Left forelimb (tissue), 1 donor: Measurements from ENCODE around the gene SLK.

Source experiments
- DNase-seq: peaks from one replicate; pipeline ENCODE4 v3.0.0-alpha.2; 2018; ENCODE audit warnings: low spot score

Gene SLK

DNA sequence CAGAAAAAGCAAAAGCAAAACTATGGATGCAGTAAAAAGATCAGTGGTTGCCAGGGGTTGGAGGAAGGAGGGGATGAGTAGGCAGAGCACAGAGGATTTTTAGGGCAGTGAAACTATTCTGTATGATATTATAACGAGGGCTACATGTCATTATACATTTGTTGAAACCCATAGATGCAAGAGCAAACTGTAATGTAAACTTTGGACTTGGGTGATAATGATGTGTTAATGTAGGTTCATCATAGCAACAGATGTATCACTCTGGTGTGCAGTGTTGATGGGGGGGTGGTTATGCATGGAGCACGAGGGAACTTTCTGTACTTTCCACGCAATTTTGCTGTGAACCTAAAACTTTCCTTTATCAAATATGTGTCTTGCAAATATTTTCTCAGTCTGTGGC is 23.2 kb downstream of the SLK start:
- no peak for DNase-seq

GRCh38 chr10:103990531-103990930 is 23.6 kb downstream of the SLK start:
- DNase-seq = no peak

DNA sequence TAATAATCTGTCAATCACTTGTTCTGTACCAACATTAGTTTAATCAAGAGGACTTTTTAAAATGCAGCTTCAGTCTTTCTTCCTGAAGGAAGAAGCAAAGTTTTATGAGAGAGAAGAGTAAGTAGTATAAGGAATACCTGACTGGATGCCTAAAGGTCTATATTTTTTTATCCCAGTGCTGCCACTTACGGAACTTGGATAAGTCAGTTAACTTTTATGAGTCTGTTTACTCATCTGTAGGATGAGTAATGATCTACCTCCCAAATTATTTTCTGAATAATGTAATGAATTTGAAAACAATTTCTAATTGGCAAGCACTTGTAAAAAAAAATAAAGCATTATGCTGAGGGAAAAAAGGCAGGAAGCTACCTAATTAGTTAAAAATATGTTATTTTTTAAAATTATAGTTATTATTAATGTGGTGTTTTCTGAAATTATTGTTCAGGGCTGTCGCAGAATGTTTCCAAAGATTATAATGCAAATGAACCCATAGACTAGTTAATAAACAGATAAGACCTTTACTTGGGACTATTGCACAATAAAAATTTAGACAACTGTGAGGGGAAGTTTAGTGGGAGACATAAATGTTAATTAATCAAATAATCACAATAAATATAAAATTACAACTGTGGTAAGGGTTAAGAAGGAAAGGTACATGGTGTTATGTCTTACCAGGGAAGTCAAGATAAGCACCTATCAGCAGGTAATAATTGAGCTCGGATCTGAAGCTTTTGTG is 24.6 kb downstream of the SLK start:
- DNase-seq = no peak

DNA sequence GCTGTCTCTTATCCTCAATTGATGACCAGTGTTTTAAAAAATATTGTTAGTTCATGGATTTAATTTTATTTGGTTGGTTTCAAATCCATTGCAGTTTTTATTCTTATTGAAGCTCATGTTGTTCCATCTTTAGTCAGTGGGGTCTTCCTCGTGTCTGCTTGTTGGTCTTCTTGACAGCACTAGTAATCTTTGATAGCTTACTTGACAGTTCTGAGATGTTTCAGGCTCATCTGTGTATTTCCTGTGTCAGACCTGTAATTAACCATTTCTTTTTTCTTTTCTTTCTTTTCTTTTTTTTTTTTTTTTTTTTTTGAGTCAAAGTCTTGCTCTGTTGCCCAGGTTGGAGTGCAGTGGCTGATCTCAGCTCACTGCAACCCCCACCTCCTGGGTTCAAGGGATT is 28.2 kb downstream of the SLK start:
- DNase-seq = no peak

GRCh38 chr10:103998805-103999204 is 31.9 kb downstream of the SLK start:
- DNase-seq = no peak

GRCh38 chr10:104002911-104003310 is 36.0 kb downstream of the SLK start:
- DNase-seq = no peak

DNA sequence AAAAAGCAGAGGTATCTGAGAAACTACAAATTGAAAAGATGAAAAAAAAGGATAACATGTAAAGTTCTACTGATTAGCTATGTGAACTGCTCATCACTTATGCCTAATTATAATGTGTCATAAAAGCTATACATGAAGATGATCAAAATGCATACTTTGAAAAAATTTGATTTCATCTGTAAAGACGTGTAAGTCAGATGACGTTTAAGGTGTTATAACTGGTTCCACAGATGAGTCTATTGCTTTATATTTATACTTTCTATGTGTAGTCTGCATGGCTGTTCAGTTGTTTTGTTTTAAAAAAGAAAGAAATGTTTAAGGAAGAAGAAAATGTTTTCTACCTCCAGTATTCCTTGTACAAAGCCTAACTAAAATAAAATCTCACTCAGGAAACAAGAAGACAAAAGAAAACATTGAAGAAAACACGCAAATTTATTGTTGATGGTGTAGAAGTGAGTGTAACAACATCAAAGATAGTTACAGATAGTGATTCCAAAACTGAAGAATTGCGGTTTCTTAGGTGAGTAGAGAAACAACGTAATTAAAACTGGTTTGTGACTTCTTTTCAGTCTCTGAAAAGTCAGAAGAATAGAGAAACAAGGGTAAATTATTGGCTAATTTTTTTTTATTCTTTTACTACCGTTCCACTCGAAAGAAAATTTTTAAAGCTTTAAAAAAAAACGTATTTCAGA is 38.4 kb downstream of the SLK start:
- no peak for DNase-seq

DNA sequence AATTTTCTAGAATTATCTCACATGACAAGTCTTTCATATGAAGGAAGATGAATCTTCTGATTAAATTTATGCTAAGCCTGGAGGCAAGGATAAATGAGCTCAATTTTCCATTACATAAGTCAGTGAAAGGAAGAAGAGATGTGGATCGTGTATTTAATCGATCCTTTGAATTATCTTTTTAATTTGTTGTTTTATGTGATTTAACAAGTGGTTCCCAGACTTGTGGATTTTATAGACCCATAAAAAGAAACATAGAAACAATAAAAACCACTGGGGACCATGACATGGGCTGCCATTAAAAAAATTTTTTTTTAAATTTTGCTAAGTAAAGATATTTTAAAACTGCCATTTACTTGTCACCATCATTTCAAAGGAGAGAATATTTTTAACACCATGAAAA is 45.0 kb downstream of the SLK start:
- DNase-seq = no peak

DNA sequence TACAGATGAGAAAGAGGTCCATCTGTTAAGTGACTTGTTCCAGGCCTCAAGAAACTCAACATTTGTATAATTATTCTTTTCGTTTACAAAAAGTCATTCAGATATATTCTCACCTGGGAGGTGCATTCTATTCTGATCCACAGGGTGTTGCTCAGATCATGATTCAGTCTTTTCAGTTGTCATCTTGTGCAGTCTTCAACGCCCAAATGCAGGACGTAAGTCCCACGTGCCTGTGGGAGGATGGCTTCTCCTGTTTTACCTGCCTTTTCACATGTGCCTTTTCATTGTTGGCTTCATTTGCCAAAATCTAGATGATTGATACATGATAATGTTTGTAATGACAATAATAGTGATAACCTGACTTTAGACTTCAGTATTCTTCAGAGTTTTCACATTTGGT is 46.5 kb downstream of the SLK start:
- no peak for DNase-seq

- DNase-seq = no peak
Observed at GRCh38 chr10:104014176-104014575, 47.2 kb downstream of the SLK start.

DNA sequence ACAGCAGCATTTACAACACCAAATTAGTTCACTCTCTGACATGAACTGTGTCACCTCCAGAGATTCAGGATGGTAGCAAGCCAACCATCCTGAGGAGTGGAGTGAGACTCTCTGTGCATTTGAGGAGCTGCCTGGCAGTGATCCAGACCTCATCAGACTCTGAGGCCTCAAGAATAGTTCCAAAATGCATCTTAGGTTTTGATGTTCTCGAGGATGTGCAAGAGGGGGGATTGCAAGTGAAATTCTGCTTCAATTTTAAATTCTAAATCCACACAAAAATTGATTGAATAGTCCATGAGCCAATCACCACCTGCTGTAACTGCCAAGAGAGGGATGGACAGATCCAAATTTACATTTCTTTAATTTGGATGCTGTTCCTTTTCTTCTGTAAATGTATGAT is 49.7 kb downstream of the SLK start:
- DNase-seq = no peak

DNA sequence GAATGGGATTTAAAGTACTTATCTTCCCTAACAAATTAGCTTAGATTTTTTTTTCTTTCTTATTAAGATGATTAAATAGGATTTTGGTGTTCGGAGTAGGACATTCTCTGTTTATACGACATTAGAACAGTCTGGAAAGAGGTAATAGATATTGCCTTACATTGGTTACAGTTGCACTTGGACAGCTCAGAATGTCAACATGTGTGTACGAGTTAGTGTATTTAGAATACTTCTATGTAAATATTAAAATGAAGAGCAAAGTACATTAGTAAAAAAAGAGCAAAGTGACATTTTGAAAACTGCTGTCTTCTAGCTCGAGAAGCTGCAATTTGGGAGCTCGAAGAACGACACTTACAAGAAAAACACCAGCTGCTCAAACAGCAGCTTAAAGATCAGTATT is 51.5 kb downstream of the SLK start:
- no peak for DNase-seq

- DNase-seq = no peak
Observed at GRCh38 chr10:104020020-104020419, 53.1 kb downstream of the SLK start.

DNA sequence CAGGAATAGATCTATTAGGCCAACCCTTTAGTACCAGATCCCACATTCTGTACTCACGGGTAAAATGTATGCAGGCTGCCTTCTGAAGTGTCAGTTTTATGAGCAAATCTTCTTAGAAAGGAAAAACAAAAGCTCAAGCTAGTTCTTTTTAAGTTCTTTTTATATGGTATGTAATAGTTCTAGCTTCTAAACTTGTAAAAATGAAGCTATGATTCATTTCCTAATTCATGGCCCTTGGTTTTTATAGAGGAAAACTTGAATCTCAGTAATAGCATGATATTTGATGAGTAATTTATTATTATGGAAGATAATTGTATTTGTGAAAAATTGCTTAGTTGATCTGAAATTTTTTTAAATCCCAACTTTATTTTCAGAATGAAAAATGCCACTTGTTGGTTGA is 54.3 kb downstream of the SLK start:
- no peak for DNase-seq

GRCh38 chr10:104022026-104022425 is 55.1 kb downstream of the SLK start:
- no peak for DNase-seq

DNA sequence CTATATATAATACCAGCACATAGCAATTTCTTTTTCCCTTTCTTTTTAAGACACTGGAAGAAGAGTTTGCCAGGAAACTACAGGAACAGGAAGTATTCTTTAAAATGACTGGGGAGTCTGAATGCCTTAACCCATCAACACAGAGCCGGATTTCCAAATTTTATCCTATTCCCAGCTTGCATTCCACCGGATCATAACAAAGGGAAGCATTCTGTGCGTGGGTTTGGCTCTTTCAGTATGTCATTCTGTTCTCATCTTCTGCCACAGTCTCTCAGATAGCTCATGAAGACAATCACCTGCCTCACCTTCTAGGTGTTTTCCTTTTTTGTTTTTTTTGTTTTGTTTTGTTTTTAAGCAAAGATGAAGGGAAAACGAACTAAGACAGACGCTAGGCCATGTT is 58.6 kb downstream of the SLK start:
- DNase-seq = no peak

DNA sequence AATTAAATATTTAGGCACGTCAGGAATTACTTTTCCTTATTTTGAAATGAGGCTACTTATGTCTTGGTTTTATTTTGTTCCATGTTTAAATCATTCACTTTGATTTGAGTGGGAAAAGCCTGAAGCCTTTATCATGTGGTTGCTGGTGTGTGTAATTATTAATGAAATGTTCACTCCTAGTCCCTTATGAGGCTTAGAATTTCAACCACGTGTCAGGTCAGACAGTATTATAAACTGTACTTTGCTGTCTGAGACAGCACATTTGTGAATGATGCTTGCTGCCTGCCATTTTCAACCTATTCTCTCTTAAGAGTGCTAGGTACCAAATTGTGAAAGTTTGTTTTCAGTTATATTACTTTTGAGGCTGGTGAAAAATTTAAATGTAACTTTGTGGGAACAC is 59.8 kb downstream of the SLK start:
- DNase-seq = no peak

DNA sequence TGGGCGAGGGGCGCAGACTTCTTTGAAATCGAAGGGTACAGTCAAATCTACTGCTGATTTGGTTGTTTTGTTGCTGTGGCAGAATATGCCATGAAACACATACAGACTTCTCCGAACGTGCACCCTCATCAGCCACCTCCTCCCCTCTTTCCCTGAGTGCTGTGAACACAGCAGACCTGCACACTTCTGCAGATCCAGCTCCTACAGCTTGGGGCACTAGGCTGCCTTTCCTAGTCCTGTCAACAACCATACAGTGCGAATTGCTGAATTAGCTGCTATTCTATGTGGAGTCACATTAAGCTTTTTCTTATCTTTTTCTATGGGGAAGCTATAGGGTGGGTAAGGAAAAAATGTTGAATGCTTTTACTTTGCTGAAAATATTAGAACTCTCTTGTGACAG is 61.2 kb downstream of the SLK start:
- no peak for DNase-seq

GRCh38 chr10:104028823-104029520 is 62.0 kb downstream of the SLK start:
- DNase-seq = no peak

DNA sequence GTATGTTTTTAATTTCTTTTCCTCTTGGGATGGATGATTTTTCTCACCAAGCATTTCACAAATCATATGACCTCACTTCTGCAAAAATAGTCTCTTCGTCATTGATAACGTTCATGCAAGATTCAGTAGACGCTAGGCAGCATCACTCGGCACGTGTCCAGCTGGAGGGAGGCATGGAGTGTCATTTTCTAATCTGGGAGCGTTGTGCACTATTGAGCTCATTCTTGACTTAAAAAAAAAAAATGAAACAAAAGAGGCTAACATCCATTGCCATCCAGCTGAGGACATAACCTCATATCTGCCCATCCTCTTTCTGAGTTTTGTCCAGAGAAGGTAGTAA is 62.6 kb downstream of the SLK start:
- DNase-seq = no peak

DNA sequence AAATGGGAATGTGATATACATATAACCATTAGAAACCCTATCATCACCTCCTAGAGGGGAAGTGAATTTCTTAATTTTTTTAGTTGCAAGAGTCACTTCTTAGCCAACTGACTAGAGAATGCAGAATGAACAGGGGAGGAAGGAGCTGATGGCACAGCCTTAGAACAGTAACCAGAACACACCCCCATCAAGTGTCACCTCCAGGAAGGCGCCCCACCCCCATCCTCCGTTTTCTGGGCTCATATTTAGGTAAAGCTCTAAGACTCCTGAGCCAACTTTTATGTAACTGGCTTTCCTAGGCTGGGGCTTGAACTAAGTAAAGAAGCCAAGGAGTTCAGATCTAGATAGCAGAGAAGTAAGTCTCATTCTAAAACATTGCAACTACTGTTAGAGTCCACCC is 64.7 kb downstream of the SLK start:
- no peak for DNase-seq

GRCh38 chr10:104032144-104032775 is 65.3 kb downstream of the SLK start:
- no peak for DNase-seq

DNA sequence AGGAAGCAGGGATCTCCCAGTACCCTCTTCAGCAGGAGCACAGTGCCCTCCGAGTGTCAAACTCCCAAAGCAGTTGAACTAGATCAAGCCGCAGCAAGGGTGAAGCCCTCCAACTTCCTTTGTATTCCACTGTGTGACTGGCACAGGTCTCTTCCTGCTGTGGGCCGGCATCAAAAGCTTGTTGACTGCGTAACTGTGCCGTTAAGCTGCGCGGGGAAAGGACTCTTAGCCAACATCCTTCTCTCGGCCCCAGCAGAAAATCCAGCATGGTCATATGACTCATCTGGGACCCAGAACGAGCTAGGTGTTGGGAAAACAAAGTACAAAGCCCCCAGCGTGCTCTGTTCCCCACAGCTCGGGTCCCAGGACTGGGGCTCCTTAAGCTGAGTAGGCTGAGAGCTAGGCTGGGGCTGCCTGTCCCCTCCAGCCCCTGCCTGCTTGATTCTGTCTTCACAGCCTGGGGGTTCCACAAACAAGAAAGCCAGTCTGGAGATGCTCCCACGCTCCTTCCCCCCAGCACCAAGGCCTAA is 66.5 kb downstream of the SLK start:
- DNase-seq = no peak
